ENCODE data around the gene ENPP4.

DNA sequence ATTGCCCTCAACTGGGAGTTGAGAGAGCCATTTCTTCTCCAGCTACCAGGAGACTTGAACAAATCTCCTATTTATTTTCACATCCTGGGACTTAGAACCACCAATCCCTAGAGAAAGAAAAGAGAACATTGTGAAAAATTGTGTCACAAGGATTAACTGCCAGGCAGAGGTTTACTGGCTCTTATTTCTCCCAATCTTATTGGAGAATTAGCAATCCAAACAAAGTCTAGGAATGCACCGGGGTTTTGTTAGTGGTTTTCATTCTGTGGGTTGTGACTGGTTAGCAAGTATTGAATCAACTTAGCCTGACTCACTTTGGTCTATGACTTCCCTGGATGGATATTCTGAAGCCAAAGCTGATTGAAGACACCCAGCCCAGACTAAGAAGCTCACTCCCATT is 62.2 kb downstream of the ENPP4 start:
- TF ChIP-seq CTCF (IDR thresholded peaks at IDR 0.05; ENCODE audit: low read depth, low read length, poor library complexity, severe bottlenecking) = no peak
- TF ChIP-seq EZH2phosphoT487 (IDR thresholded peaks at IDR 0.05; ENCODE audit: borderline replicate concordance, low read length) = no peak

All from DOHH2 (cell line).